Pancreas (tissue), 10 donors: Measurements from ENCODE around the gene EXD1. TPM values are rescaled to one million over a fixed set of nuclear protein-coding genes. Genes with fewer than 3 reads are reported as not detected.
"Not testable (repeated sequence)": the region's sequence is repeated elsewhere in the genome, so short reads cannot be mapped to it uniquely, and the experiment has no call there.

Experiments
- ATAC-seq, 4 donors: fragments of 200-7000 bp; cut with Tn5 transposase; one replicate each; pipeline versions ENCODE4 v1.8.0 to v1.9.1; 2020; ENCODE audit warnings: mild to moderate bottlenecking in 4 of 4, moderate library complexity in 4 of 4
- DNase-seq, 6 donors: peaks; one replicate each; pipeline ENCODE4 v3.0.0-alpha.2; 2020
- FAIRE-seq: peaks from 2 replicates; lab custom pipeline; 2012; peaks lifted over from hg19 to GRCh38; lab: Jason Lieb, UNC
- H3K27ac ChIP-seq, 4 donors: fragments of 200-600 bp; sonication (generic); 1 replicate in 3 of 4; 2 replicates in 1 of 4; pipeline versions ENCODE4 v1.5.0 to v1.8.0; 2020
- H3K27me3 ChIP-seq, 4 donors: fragments of 200-600 bp; one replicate each; pipeline ENCODE4 v1.8.0; 2021
- H3K36me3 ChIP-seq, 3 donors: fragments of 200-600 bp; sonication (generic) in 1 of 3; one replicate each; pipeline versions ENCODE4 v1.5.0 to v1.8.0; 2020 to 2021
- H3K4me1 ChIP-seq, 3 donors: fragments of 200-600 bp; one replicate each; pipeline ENCODE4 v1.8.0; 2021
- H3K4me3 ChIP-seq, 4 donors: fragments of 200-600 bp; sonication (generic) in 2 of 4; one replicate each; pipeline versions ENCODE4 v1.5.0 to v1.8.0; 2020 to 2021
- H3K9me3 ChIP-seq, 4 donors: fragments of 200-600 bp; one replicate each; pipeline ENCODE4 v1.8.0; 2021
- WGBS, 2 donors: extraction: QIAGEN DNeasy Blood & Tissue Kit; methylation state at CpG; one replicate each; pipeline ENCODE4 v1.1.7; 2013; 5-methylcytosine and 5-hydroxymethylcytosine counted together
- intact Hi-C, 3 donors: fragments of 100-400 bp; cut with DNase I; formaldehyde crosslinking; loops; one replicate each; pipeline versions ENCODE4 v1.11.1 to v1.14.2; 2022
- polyA plus RNA-seq, 2 donors: library from polyadenylated mRNA; stranded (reverse); fragments of 200-250 nt; gene quantifications; one replicate each; pipeline ENCODE4 v1.2.3, GENCODE V29; 2013
- total RNA-seq, 6 donors: library from RNA; stranded (reverse); fragmentation: NEBNext Ultra II Directional in 4 of 6; extraction: Animal tissue kit (Norgen Biotek cat#: 25700) in 4 of 6; gene quantifications; one replicate each; pipeline versions ENCODE4 v1.2.1 to v1.2.4, GENCODE V29; 2021 to 2023
- TF ChIP-seq, protein P1 (sequence below), 4 donors: fragments of 200-600 bp; sonication (generic) in 3 of 4; IDR thresholded peaks; one replicate each; pipeline versions ENCODE4 v1.5.0 to v1.8.0; 2021; ENCODE audit warnings: antibody characterized with exemption in 4 of 4
- donor health status: healthy with polysubstance abuse.
- donor health status: DM: no; HTN: no; CAD: no; lungs with moderate emphysema.
- donor health status: DM: no; HTN: no; CAD: no.
- donor health status: control.
- donor health status: control.
- donor health status: Bipolar disorder and iron deficiency.
- donor health status: DM: yes; HTN: yes; CAD: no.
- donor health status: DM: no; HTN: no; CAD: no.
- donor health status: DM: no; HTN: no; CAD: no.
- donor health status: DM: yes; HTN: yes; CAD: no.

EXD1 gene
- total and polyA plus RNA-seq, 8 donors: not detected

DNA sequence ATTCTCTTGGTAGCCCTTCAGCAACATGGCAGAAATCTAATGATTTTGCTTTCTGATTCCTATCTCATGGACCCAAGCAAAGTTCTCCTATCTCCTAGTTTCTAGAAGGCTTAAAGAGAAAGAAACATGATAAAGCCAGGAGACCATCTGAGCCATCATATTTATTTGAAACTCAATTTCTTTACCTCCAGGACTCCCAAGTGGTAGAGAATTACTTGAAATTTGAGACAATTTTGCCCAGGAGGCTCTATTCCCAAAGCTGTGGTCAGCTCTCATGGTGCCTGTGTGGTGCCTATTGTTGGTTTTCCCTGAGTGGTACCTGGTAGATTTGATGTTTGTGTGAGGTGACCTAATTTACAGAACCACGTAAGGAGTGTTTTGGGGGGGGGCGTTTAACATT lies 39.3 kb upstream of the EXD1 start:
- no peak for FAIRE-seq
- no peak for DNase-seq
- Histone ChIP-seq H3K27me3 (no peaks in the 10 kb centered on the region), H3K9me3 (no peaks in the 10 kb centered on the region), H3K4me3 (no peak overlapping the region), H3K36me3 (peaks cover 0 to 25% (median 3%) of the 10 kb centered on the region in 3 donors), H3K4me1 (no peaks in the 10 kb centered on the region), H3K27ac (no peak overlapping the region)
- TF ChIP-seq, protein P1, sequence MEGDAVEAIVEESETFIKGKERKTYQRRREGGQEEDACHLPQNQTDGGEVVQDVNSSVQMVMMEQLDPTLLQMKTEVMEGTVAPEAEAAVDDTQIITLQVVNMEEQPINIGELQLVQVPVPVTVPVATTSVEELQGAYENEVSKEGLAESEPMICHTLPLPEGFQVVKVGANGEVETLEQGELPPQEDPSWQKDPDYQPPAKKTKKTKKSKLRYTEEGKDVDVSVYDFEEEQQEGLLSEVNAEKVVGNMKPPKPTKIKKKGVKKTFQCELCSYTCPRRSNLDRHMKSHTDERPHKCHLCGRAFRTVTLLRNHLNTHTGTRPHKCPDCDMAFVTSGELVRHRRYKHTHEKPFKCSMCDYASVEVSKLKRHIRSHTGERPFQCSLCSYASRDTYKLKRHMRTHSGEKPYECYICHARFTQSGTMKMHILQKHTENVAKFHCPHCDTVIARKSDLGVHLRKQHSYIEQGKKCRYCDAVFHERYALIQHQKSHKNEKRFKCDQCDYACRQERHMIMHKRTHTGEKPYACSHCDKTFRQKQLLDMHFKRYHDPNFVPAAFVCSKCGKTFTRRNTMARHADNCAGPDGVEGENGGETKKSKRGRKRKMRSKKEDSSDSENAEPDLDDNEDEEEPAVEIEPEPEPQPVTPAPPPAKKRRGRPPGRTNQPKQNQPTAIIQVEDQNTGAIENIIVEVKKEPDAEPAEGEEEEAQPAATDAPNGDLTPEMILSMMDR (IDR thresholded peaks at IDR 0.05): no peak
- 88 to 96% methylated on average over 2 of the region's 2 CpGs for WGBS, 2 donors
- ATAC-seq: no peak
- intact Hi-C loops: no loop called here

DNA sequence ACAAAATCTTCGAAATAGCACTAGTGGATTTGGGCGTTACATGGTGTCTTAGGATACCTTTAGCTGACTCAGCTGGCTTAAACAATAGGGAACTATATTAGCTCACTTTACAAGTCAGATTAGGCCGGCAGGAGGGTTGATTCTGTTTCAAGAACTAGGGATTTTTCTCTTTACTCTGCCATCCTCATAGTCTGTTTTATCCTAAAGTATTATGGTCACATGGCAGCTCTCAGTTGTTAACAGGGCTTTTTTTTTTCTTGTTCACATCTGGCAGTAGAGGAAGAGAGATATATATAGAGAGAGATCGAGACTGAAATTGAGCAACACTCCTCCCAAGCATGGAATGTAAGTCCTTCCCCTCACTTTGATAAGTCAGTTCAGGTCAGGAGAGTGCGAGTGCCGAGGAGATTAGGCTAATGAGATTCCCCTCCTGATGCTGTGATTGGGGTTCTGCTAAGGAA lies 33.4 kb upstream of the EXD1 start:
- peaks cover 0 to 35% (median 0%) of the 10 kb centered on the region in 3 donors for H3K36me3 ChIP-seq
- H3K4me3 ChIP-seq: no peak overlapping the region
- intact Hi-C loops: no loop called here
- no peaks in the 10 kb centered on the region for H3K27me3 ChIP-seq
- no peaks in the 10 kb centered on the region for H3K9me3 ChIP-seq
- FAIRE-seq (no peak), DNase-seq (no peak), ATAC-seq (no peak)
- peaks cover 9 to 13% (median 11%) of the 10 kb centered on the region in 3 donors for H3K4me1 ChIP-seq
- TF ChIP-seq, protein P1 (IDR thresholded peaks at IDR 0.05): no peak
- no peak overlapping the region for H3K27ac ChIP-seq
- WGBS, 2 donors: 80 to 81% methylated on average over 6 of the region's 6 CpGs

DNA sequence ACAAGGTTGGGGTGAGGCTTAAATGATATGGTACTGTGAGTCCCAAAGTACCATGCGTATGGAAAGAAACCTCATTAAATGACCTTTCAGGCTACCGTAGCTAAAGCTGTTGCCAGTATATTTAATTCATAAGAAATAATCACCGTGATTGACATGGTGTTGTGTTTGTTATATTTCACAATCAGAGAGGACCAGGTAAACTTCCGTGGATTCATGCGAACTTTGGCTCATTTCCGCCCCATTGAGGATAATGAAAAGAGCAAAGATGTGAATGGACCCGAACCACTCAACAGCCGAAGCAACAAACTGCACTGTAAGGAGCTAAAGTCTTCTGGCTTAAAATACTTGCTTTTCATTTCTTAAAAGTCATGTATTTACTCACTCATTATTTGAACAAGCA lies 32.0 kb upstream of the EXD1 start:
- WGBS, 2 donors: 92% methylated on average over 8 of the region's 8 CpGs
- ATAC-seq (no peak), FAIRE-seq (no peak)

DNA sequence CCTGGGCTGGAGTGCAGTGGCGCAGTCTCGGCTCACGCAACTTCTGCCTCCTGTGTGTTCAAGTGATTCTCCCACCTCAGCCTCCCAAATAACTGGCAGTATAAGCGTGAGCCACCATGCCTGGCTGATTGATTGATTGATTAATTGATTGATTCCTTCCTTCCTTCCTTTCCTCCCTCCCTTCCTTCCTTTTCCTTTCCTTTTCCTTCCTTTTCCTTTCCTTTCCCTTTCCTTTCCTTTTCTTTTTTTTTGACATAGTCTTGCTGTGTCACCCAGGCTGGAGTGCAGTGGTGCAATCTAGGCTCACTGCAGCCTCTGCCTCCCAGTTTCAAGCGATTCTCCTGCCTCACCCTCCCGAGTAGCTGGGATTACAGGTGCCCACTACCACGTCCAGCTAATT lies 30.4 kb upstream of the EXD1 start:
- intact Hi-C loops, H3K9me3 ChIP-seq, ATAC-seq, DNase-seq, FAIRE-seq, H3K27me3 ChIP-seq, H3K27ac ChIP-seq, H3K4me3 ChIP-seq: not testable (repeated sequence)
- H3K4me1 ChIP-seq: peaks cover 23 to 41% (median 29%) of the 10 kb centered on the region in 3 donors
- peaks cover 0 to 25% (median 0%) of the 10 kb centered on the region in 3 donors for H3K36me3 ChIP-seq
- 95 to 96% methylated on average over 7 of the region's 7 CpGs for WGBS, 2 donors

More for the DNA sequence above, 32.0 kb upstream of the EXD1 start:
- Histone ChIP-seq H3K27me3 (no peaks in the 10 kb centered on the region), H3K9me3 (no peaks in the 10 kb centered on the region), H3K4me3 (no peak overlapping the region), H3K36me3 (peaks cover 0 to 35% (median 0%) of the 10 kb centered on the region in 3 donors), H3K27ac (no peak overlapping the region), H3K4me1 (peaks cover 13 to 24% (median 22%) of the 10 kb centered on the region in 3 donors)
- intact Hi-C loops: no loop called here
- DNase-seq: no peak
- TF ChIP-seq, protein P1 (IDR thresholded peaks at IDR 0.05): no peak

DNA sequence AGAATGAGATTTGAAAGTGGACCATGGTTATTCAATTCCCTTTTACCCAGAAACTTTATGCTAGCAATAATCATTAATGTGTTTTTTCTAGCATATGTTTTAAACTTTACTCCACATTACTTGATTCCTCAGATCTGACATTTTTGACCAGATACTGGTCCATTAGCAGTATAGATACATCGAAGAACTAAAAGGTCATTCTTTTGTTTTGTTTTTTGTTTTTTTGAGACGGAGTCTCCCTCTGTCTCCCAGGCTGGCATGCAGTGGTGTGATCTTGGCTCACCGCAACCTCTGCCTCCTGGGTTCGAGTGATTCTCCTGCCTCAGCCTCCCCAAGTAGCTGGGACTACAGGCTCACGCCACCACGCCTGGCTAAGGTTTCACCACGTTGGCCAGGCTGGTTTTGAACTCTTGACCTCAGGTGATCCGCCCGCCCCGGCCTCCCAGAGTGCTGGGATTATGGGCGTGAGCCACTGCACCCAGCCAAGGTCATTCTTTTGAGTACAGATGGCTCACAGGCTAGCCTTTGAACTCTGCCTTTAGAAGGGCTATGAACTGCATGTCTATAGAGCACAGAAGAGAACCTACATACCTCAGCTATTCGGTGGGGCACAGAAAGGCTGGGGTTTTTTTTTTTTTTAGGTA lies 29.1 kb upstream of the EXD1 start:
- DNase-seq (peak in 3 of 6 donors; percentile 31 to 54 (median 33)), FAIRE-seq (no peak), ATAC-seq (peak in 3 of 4 donors; percentile 20 to 52 (median 45))
- TF ChIP-seq, protein P1 (IDR thresholded peaks at IDR 0.05): no peak
- Histone ChIP-seq H3K36me3 (peaks cover 0 to 17% (median 0%) of the 10 kb centered on the region in 3 donors), H3K27ac (peak overlapping the region; percentile 16 to 58 (median 41)), H3K9me3 (no peaks in the 10 kb centered on the region), H3K4me3 (no peak overlapping the region), H3K4me1 (peaks cover 26 to 44% (median 32%) of the 10 kb centered on the region in 3 donors), H3K27me3 (no peaks in the 10 kb centered on the region)
- 53 to 59% methylated on average over 12 of the region's 12 CpGs for WGBS, 2 donors
- intact Hi-C loops: no loop called here
